Endothelial cell of umbilical vein (primary cell): ENCODE results near the gene AP3S1.
A peak's percentile ranks its signal among the peaks of the same experiment; 100 is the strongest.

Experiments used
- CTCF ChIP-seq, 2 donors: IDR thresholded peaks; 1 replicate in 1 of 2; 2 replicates in 1 of 2; pipeline ENCODE4 v1.5.1; 2011; ENCODE audit warnings: low read length in 2 of 2, mild to moderate bottlenecking in 2 of 2, moderate library complexity in 2 of 2, control low read depth in 1 of 2, inconsistent platforms in 1 of 2, low read depth in 1 of 2; ENCODE audit not compliant: insufficient read depth in 1 of 2; ENCODE audit errors: extremely low read depth in 1 of 2
- EZH2 ChIP-seq: IDR thresholded peaks from 2 replicates; pipeline ENCODE4 v1.6.1; 2012; ENCODE audit warnings: borderline replicate concordance, low read depth, mild to moderate bottlenecking, moderate library complexity, low read length, inconsistent platforms; ENCODE audit not compliant: severe bottlenecking
- JUN ChIP-seq: IDR thresholded peaks from 2 replicates; pipeline ENCODE4 v1.6.1; 2011; ENCODE audit warnings: borderline replicate concordance, low read depth; ENCODE audit not compliant: insufficient read length, insufficient read depth
- POLR2A ChIP-seq: IDR thresholded peaks from 2 replicates; pipeline ENCODE4 v1.6.1; 2012; ENCODE audit warnings: low read depth, mild to moderate bottlenecking, control low read depth, low read length
- POLR2AphosphoS5 ChIP-seq: IDR thresholded peaks from 2 replicates; pipeline ENCODE4 v1.6.1; 2012; ENCODE audit warnings: low read depth, mild to moderate bottlenecking, control low read depth, low read length, moderate library complexity; ENCODE audit not compliant: insufficient read depth

GRCh38 chr5:115807654-115808052 is 34.1 kb upstream of the AP3S1 start:
- no peak for TF ChIP-seq EZH2
- no peak for TF ChIP-seq POLR2AphosphoS5
- TF ChIP-seq CTCF (IDR thresholded peaks at IDR 0.05; ENCODE audit: extremely low read depth in 1 of 2, insufficient read depth in 1 of 2, low read depth in 1 of 2, low read length in 2 of 2): no peak
- peak; percentile 18 for TF ChIP-seq JUN
- no peak for TF ChIP-seq POLR2A
